ENCODE results near the gene LSM7.

DNA sequence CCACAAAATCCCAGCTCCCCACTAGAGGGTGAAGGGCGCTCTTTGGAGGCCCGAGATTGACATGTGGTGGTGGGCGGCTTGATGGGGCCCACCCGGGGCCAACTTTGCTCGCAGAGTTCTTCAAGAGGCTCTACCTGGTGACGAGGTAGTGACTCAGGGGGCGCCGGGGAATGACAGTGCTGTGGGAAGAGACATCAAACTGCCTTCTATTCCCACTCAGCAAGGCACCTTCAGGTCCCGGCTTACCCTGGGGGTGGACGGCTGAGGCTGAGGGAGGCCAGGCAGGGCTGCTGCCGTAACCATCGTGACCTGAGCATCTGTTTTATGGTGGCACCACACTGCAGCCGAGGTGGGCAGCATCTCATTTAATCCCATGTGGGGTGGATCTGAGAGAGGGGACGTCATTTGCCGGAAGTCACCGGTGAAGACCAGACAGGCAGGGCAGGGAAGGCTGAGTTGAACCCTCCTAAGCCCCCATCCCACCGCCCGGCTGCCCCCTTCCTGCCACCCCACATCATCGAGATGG is 22.0 kb downstream of the LSM7 start:
- no peak for TF ChIP-seq FOXJ3 (CRISPR knock-in tag; IDR thresholded peaks at IDR 0.05; ENCODE audit: borderline replicate concordance)
- TF ChIP-seq FOXA3 (CRISPR knock-in tag; IDR thresholded peaks at IDR 0.05) = no peak
- TF ChIP-seq SETDB1 (CRISPR knock-in tag; IDR thresholded peaks at IDR 0.05; ENCODE audit: borderline replicate concordance) = no peak
- no peak for TF ChIP-seq KLF6 (CRISPR knock-in tag; IDR thresholded peaks at IDR 0.05)
- TF ChIP-seq ATM (IDR thresholded peaks at IDR 0.05; ENCODE audit: borderline replicate concordance) = no peak
- no peak for TF ChIP-seq CEBPB (IDR thresholded peaks at IDR 0.05; ENCODE audit: borderline replicate concordance, low read depth, low read length)
- no peak for TF ChIP-seq ZNF577 (CRISPR knock-in tag; IDR thresholded peaks at IDR 0.05; ENCODE audit: borderline replicate concordance, low read depth)
- TF ChIP-seq, protein P1, sequence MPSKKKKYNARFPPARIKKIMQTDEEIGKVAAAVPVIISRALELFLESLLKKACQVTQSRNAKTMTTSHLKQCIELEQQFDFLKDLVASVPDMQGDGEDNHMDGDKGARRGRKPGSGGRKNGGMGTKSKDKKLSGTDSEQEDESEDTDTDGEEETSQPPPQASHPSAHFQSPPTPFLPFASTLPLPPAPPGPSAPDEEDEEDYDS (CRISPR knock-in tag; IDR thresholded peaks at IDR 0.05) = no peak
- TF ChIP-seq ETV6 (CRISPR knock-in tag; conservative IDR thresholded peaks at IDR 0.05) = no peak
- TF ChIP-seq NCOR1 (IDR thresholded peaks at IDR 0.05; ENCODE audit: borderline replicate concordance, low read length) = no peak

Data from HepG2 (cell line).